K562 (cell line): ENCODE data around the gene TMEM167B. TPM values are rescaled to one million over a fixed set of nuclear protein-coding genes. Genes with fewer than 3 reads are reported as not detected.

Source experiments
- ARID2 ChIP-seq: fragments of 450-650 bp; IDR thresholded peaks from 2 replicates; pipeline ENCODE4 v1.6.1; 2017; ENCODE audit warnings: antibody characterized with exemption, mild to moderate bottlenecking
- BCOR ChIP-seq: fragments of 450-650 bp; IDR thresholded peaks from 2 replicates; pipeline ENCODE4 v1.6.1; 2016
- CHCHD3 ChIP-seq: fragments of 250-450 bp; sonication (Bioruptor Pico); IDR thresholded peaks from 2 replicates; pipeline ENCODE4 v2.1.2; 2022; ENCODE audit warnings: mild to moderate bottlenecking
- HOXB6 ChIP-seq: fragments of 250-450 bp; sonication (Bioruptor Pico); IDR thresholded peaks from 2 replicates; pipeline ENCODE4 v1.5.1; 2022; ENCODE audit warnings: mild to moderate bottlenecking, borderline replicate concordance
- KLF13 ChIP-seq: fragments of 450-650 bp; IDR thresholded peaks from 2 replicates; pipeline ENCODE4 v1.6.1; 2016; ENCODE audit warnings: missing genetic modification characterization, low read depth, mild to moderate bottlenecking, missing compliant biosample characterization, moderate library complexity, borderline replicate concordance
- MCM3 ChIP-seq: fragments of 450-650 bp; IDR thresholded peaks from 2 replicates; pipeline ENCODE4 v1.6.1; 2016
- NR2C1 ChIP-seq, 2 experiments: fragments of 450-650 bp; IDR thresholded peaks; 2 replicates each; pipeline ENCODE4 v1.6.1; 2017; ENCODE audit warnings: mild to moderate bottlenecking in 2 of 2, antibody characterized with exemption in 1 of 2, inconsistent platforms in 1 of 2, missing compliant biosample characterization in 1 of 2, missing genetic modification characterization in 1 of 2
- NR3C1 ChIP-seq: sonication (generic); formaldehyde crosslinking; IDR thresholded peaks from 2 replicates; pipeline ENCODE4 v1.8.1; 2022; ENCODE audit warnings: missing genetic modification reagents
- NRF1 ChIP-seq, 2 experiments: fragments of 450-650 bp; IDR thresholded peaks in 1 of 2; conservative IDR thresholded peaks in 1 of 2; 2 replicates each; pipeline ENCODE4 v1.6.1; 2014; ENCODE audit warnings: mild to moderate bottlenecking in 2 of 2
- POLR2A ChIP-seq: fragments of 450-650 bp; conservative IDR thresholded peaks from 2 replicates; pipeline ENCODE4 v1.6.1; 2016
- PREB ChIP-seq: sonication (generic); formaldehyde crosslinking; IDR thresholded peaks from 2 replicates; pipeline ENCODE4 v1.8.1; 2023; ENCODE audit warnings: mild to moderate bottlenecking, missing genetic modification reagents
- SOX6 ChIP-seq: fragments of 450-650 bp; IDR thresholded peaks from 2 replicates; pipeline ENCODE4 v1.6.1; 2014; ENCODE audit warnings: mild to moderate bottlenecking
- TAF15 ChIP-seq: fragments of 200-400 bp; formaldehyde crosslinking; IDR thresholded peaks from 2 replicates; pipeline ENCODE4 v1.6.1; 2017; ENCODE audit warnings: mild to moderate bottlenecking, low read depth, low read length, moderate library complexity
- TAF9B ChIP-seq: fragments of 450-650 bp; IDR thresholded peaks from 2 replicates; pipeline ENCODE4 v1.6.1; 2018; ENCODE audit warnings: mild to moderate bottlenecking; ENCODE audit not compliant: partially characterized antibody
- ZBTB7A ChIP-seq: IDR thresholded peaks from 2 replicates; pipeline ENCODE4 v1.6.1; 2011; ENCODE audit warnings: low read depth, mild to moderate bottlenecking, low read length, moderate library complexity, borderline replicate concordance; ENCODE audit not compliant: control insufficient read depth
- ZFPM2 ChIP-seq: fragments of 250-450 bp; sonication (Bioruptor Pico); IDR thresholded peaks from 2 replicates; pipeline ENCODE4 v1.5.1; 2022; ENCODE audit warnings: mild to moderate bottlenecking
- ZNF76 ChIP-seq: fragments of 250-450 bp; sonication (Bioruptor Pico); IDR thresholded peaks from 2 replicates; pipeline ENCODE4 v1.4.0; 2020; ENCODE audit warnings: mild to moderate bottlenecking, moderate library complexity, borderline replicate concordance
- polyA plus RNA-seq, 8 experiments: library from polyadenylated mRNA; depleted of rRNA in 4 of 8; stranded (reverse) in 5 of 8; unstranded in 3 of 8; fragments of >200 nt; fragmentation: Nextera tagmentation in 2 of 8; fragmentation: Illumina TruSeq in 1 of 8; extraction: Ambion mirVana in 2 of 8; extraction: Trizol in 1 of 8; gene quantifications; 2 replicates each; pipeline versions ENCODE4 v1.2.1 to v1.2.3, GENCODE V29; 2011 to 2014; ENCODE audit warnings: inconsistent platforms in 1 of 8, missing spikeins in 1 of 8
- total RNA-seq, 7 experiments: library from RNA; depleted of rRNA in 6 of 7; stranded (reverse); fragments of >200 nt in 6 of 7; fragmentation: Illumina TruSeq in 2 of 7; extraction: Trizol in 2 of 7; gene quantifications; 2 replicates each; pipeline versions ENCODE4 v1.2.1 to v1.2.3, GENCODE V29; 2011 to 2021; ENCODE audit warnings: low replicate concordance in 1 of 7
- TF ChIP-seq, protein P1 (sequence below), 2 experiments: fragments of 200-800 bp in 1 of 2; sonication (Bioruptor generic) in 1 of 2; sonication (generic) in 1 of 2; formaldehyde crosslinking in 1 of 2; IDR thresholded peaks in 1 of 2; conservative IDR thresholded peaks in 1 of 2; 2 replicates each; pipeline versions ENCODE4 v1.5.0 to v1.6.1; 2016 to 2020; ENCODE audit warnings: missing compliant biosample characterization in 1 of 2, missing genetic modification characterization in 1 of 2, missing genetic modification reagents in 1 of 2
- TF ChIP-seq, protein P2 (sequence below): fragments of 250-450 bp; sonication (Bioruptor Pico); IDR thresholded peaks from 2 replicates; pipeline ENCODE4 v1.4.0; 2020
- TF ChIP-seq, protein P3 (sequence below): sonication (generic); formaldehyde crosslinking; IDR thresholded peaks from 2 replicates; pipeline ENCODE4 v1.9.0; 2022; ENCODE audit warnings: mild to moderate bottlenecking, missing genetic modification reagents
- TF ChIP-seq, protein P4 (sequence below): fragments of 250-450 bp; sonication (Bioruptor Pico); IDR thresholded peaks from 2 replicates; pipeline ENCODE4 v1.5.0; 2020; ENCODE audit warnings: mild to moderate bottlenecking, borderline replicate concordance

The TMEM167B gene
- total and polyA plus RNA-seq, 9 of the 15 experiments (the other 6 are each of a cell fraction or from before 2014, with no cell fraction given) = 17.2 to 36.4 (median 32.2) TPM

GRCh38 chr1:109099938-109100773, 9.6 kb downstream of the TMEM167B start (continued):
- peak; percentile 85 for TF ChIP-seq SOX6
- TF ChIP-seq KLF13 (tag) = peak; percentile 97
- TF ChIP-seq, protein P1, sequence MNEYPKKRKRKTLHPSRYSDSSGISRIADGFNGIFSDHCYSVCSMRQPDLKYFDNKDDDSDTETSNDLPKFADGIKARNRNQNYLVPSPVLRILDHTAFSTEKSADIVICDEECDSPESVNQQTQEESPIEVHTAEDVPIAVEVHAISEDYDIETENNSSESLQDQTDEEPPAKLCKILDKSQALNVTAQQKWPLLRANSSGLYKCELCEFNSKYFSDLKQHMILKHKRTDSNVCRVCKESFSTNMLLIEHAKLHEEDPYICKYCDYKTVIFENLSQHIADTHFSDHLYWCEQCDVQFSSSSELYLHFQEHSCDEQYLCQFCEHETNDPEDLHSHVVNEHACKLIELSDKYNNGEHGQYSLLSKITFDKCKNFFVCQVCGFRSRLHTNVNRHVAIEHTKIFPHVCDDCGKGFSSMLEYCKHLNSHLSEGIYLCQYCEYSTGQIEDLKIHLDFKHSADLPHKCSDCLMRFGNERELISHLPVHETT (CRISPR knock-in tag; conservative IDR thresholded peaks at IDR 0.05 in 1 of 2, IDR thresholded peaks at IDR 0.05 in 1 of 2) = peak in 1 of 2 experiments; percentile 93; a peak in 2 of 4 replicates
- TF ChIP-seq TAF9B = peak; percentile 97
- no peak; the same call in 1 of the 2 replicates for TF ChIP-seq HOXB6 (CRISPR knock-in tag)
- no peak for TF ChIP-seq NR3C1
- TF ChIP-seq TAF15 = peak; percentile 45; the same call in 1 of the 2 replicates
- peak; percentile 80 for TF ChIP-seq BCOR
- no peak for TF ChIP-seq ARID2
- TF ChIP-seq POLR2A = peak; percentile 100
- peak; percentile 97 for TF ChIP-seq CHCHD3 (CRISPR knock-in tag)
- TF ChIP-seq, protein P2, sequence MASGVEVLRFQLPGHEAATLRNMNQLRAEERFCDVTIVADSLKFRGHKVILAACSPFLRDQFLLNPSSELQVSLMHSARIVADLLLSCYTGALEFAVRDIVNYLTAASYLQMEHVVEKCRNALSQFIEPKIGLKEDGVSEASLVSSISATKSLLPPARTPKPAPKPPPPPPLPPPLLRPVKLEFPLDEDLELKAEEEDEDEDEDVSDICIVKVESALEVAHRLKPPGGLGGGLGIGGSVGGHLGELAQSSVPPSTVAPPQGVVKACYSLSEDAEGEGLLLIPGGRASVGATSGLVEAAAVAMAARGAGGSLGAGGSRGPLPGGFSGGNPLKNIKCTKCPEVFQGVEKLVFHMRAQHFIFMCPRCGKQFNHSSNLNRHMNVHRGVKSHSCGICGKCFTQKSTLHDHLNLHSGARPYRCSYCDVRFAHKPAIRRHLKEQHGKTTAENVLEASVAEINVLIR (CRISPR knock-in tag) = no peak
- no peak for TF ChIP-seq MCM3
- 0 out of 2 replicates have a peak, but pooled peaks have one; percentile 18 for TF ChIP-seq PREB (CRISPR knock-in tag)
- TF ChIP-seq NRF1 (conservative IDR thresholded peaks at IDR 0.05 in 1 of 2, IDR thresholded peaks at IDR 0.05 in 1 of 2) = peak; percentile 70 to 77
- peak; percentile 48; the same call in 1 of the 2 replicates for TF ChIP-seq NR2C1 (IDR thresholded peaks at IDR 0.05)
- peak; percentile 34 for TF ChIP-seq NR2C1 (tag; IDR thresholded peaks at IDR 0.05)
- peak; percentile 93 for TF ChIP-seq ZNF76
- peak; percentile 93 for TF ChIP-seq ZFPM2 (CRISPR knock-in tag)
- TF ChIP-seq, protein P3, sequence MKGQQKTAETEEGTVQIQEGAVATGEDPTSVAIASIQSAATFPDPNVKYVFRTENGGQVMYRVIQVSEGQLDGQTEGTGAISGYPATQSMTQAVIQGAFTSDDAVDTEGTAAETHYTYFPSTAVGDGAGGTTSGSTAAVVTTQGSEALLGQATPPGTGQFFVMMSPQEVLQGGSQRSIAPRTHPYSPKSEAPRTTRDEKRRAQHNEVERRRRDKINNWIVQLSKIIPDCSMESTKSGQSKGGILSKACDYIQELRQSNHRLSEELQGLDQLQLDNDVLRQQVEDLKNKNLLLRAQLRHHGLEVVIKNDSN (CRISPR knock-in tag) = peak; percentile 37; the same call in 1 of the 2 replicates
- TF ChIP-seq ZBTB7A = peak; percentile 89
- TF ChIP-seq, protein P4, sequence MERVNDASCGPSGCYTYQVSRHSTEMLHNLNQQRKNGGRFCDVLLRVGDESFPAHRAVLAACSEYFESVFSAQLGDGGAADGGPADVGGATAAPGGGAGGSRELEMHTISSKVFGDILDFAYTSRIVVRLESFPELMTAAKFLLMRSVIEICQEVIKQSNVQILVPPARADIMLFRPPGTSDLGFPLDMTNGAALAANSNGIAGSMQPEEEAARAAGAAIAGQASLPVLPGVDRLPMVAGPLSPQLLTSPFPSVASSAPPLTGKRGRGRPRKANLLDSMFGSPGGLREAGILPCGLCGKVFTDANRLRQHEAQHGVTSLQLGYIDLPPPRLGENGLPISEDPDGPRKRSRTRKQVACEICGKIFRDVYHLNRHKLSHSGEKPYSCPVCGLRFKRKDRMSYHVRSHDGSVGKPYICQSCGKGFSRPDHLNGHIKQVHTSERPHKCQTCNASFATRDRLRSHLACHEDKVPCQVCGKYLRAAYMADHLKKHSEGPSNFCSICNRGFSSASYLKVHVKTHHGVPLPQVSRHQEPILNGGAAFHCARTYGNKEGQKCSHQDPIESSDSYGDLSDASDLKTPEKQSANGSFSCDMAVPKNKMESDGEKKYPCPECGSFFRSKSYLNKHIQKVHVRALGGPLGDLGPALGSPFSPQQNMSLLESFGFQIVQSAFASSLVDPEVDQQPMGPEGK (CRISPR knock-in tag) = peak; percentile 85; the same call in 1 of the 2 replicates
